ENCODE data around the gene AP1M2. TPM values are rescaled to one million over a fixed set of nuclear protein-coding genes. Genes with fewer than 3 reads are reported as not detected.
A peak's percentile ranks its signal among the peaks of the same experiment; 100 is the strongest.

AP1M2 gene
- total RNA-seq, 1 donor from 2014 or later = 36.9 TPM

- no peak for TF ChIP-seq CTCF (IDR thresholded peaks at IDR 0.05)
- no peak overlapping the region for H3K27ac ChIP-seq
- H3K27me3 ChIP-seq (ENCODE audit: low read depth) = no peaks in the 10 kb centered on the region
- no peaks in the 10 kb centered on the region for H3K9me3 ChIP-seq
- H3K4me1 ChIP-seq = peaks cover 46% of the 10 kb centered on the region
- ATAC-seq (no peak), DNase-seq (no peak)
- H3K4me3 ChIP-seq = no peak overlapping the region
- intact Hi-C loops (cut with DNase I) = no loop called here
- H3K36me3 ChIP-seq = no peaks in the 10 kb centered on the region
These were observed 13.0 kb upstream of the AP1M2 start for GRCh38 chr19:10600149-10600548.

DNA sequence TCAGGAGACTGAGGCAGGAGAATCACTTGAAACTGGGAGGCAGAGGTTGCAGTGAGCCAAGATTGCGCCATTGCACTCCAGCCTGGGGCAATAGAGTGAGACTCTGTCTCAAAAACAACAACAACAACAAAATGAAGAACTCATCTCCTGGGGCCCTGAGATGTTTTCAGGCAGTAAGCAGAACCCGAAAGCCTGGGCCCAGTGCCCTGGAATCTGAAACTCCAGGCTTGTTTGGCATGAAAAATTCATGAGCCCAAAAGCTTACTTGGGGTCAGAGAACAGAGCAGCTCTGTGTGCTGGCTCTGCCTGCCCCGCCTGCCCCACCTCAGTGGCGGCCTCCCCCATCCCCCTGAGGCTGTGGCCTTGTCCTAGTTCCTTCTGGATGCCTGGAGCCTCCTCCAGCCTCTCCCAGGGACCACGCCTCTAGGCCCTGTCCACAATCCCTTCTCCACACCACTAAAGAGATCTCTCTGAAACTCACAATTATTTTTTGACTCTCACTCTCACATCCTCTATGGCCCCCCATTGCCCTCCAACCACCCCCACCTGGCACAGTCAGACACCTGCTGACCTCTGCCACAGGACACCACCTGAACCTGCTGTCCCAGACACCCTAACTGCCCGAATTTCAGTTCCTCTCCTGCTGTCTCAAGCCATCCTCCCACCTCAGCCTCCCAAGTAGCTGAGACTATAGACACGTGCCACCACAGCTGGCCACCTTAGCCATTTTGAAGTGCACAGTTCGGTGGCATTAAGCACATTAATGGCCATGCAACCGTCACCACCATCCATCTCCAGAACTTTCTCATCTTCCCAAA is 6.9 kb upstream of the AP1M2 start:
- no peak for TF ChIP-seq CTCF (IDR thresholded peaks at IDR 0.05)
- DNase-seq = peak; percentile 61
- no peaks in the 10 kb centered on the region for H3K9me3 ChIP-seq
- H3K27ac ChIP-seq = peak overlapping the region; percentile 49
- H3K4me3 ChIP-seq = no peak overlapping the region
- no peaks in the 10 kb centered on the region for H3K27me3 ChIP-seq (ENCODE audit: low read depth)
- intact Hi-C loops (cut with DNase I) = no loop called here
- peaks cover 43% of the 10 kb centered on the region for H3K4me1 ChIP-seq
- peak in 1 of 2 donors; percentile 45 for ATAC-seq
- H3K36me3 ChIP-seq = no peaks in the 10 kb centered on the region

- Histone ChIP-seq H3K9me3 (no peaks in the 10 kb centered on the region), H3K4me1 (peaks cover 43% of the 10 kb centered on the region), H3K36me3 (no peaks in the 10 kb centered on the region), H3K27ac (peak overlapping the region; percentile 49), H3K27me3 (ENCODE audit: low read depth) (no peaks in the 10 kb centered on the region), H3K4me3 (no peak overlapping the region)
- ATAC-seq (no peak), DNase-seq (no peak)
- TF ChIP-seq CTCF (IDR thresholded peaks at IDR 0.05) = no peak
- intact Hi-C loops (cut with DNase I) = no loop called here
These were observed 6.0 kb upstream of the AP1M2 start for GRCh38 chr19:10593148-10593547.

DNA sequence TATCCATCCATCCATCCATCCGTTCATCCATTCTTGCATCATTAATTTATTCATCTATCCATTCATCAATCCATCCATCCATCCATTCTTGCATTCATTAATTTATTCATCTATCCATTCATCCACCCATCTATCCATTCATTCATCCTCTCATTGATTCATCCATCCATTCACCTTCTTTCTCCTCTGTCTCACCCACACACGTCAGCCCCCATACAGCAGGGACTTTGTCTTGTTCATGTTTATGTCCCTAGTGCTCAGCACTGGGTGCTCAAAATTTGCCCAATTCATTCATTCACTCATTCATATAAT is 683 bp upstream of the AP1M2 start:
- no peak for ATAC-seq
- TF ChIP-seq CTCF (IDR thresholded peaks at IDR 0.05) = no peak
- H3K4me3 ChIP-seq = no peak overlapping the region
- H3K9me3 ChIP-seq = no peaks in the 10 kb centered on the region
- intact Hi-C loops (cut with DNase I) = loop anchor here (10.0 kb wide), 1 partner anchor 57 kb away; no protein-coding TSS in a partner anchor
- no peak for DNase-seq
- no peak overlapping the region for H3K27ac ChIP-seq
- no peaks in the 10 kb centered on the region for H3K27me3 ChIP-seq (ENCODE audit: low read depth)
- peaks cover 6% of the 10 kb centered on the region for H3K4me1 ChIP-seq
- H3K36me3 ChIP-seq = no peaks in the 10 kb centered on the region

DNA sequence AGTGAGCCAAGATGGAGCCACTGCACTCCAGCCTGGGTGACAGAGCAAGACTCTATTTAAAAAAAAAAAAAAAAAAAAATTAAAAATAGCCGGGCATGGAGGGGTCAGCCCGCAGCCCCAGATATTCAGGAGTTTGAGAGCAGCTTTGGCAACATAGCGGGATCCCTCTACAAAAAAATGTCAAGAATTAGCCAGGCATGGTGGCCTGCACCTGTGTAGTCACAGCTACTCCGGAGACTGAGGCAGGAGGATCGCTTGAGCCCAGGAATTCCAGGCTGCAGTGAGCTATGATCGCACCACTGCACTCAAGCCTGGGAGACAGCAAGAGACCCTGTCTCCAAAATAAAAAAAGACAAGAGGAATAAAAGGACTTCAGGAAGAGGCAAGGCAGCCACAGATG is 716 bp downstream of the AP1M2 start:
- peak overlapping the region; percentile 49 for H3K4me3 ChIP-seq
- H3K36me3 ChIP-seq = no peaks in the 10 kb centered on the region
- peak overlapping the region; percentile 20 for H3K27ac ChIP-seq
- H3K4me1 ChIP-seq = peaks cover 2% of the 10 kb centered on the region
- no peaks in the 10 kb centered on the region for H3K9me3 ChIP-seq
- DNase-seq (no peak), ATAC-seq (peak in 1 of 2 donors; percentile 13)
- intact Hi-C loops (cut with DNase I) = loop anchor here (10.0 kb wide), 1 partner anchor 58 kb away; no protein-coding TSS in a partner anchor
- TF ChIP-seq CTCF (IDR thresholded peaks at IDR 0.05) = no peak
- H3K27me3 ChIP-seq (ENCODE audit: low read depth) = no peaks in the 10 kb centered on the region

Data from lower lobe of right lung (tissue), 2 donors.